ENCODE data around the gene CFAP251.

CFAP251 gene

DNA sequence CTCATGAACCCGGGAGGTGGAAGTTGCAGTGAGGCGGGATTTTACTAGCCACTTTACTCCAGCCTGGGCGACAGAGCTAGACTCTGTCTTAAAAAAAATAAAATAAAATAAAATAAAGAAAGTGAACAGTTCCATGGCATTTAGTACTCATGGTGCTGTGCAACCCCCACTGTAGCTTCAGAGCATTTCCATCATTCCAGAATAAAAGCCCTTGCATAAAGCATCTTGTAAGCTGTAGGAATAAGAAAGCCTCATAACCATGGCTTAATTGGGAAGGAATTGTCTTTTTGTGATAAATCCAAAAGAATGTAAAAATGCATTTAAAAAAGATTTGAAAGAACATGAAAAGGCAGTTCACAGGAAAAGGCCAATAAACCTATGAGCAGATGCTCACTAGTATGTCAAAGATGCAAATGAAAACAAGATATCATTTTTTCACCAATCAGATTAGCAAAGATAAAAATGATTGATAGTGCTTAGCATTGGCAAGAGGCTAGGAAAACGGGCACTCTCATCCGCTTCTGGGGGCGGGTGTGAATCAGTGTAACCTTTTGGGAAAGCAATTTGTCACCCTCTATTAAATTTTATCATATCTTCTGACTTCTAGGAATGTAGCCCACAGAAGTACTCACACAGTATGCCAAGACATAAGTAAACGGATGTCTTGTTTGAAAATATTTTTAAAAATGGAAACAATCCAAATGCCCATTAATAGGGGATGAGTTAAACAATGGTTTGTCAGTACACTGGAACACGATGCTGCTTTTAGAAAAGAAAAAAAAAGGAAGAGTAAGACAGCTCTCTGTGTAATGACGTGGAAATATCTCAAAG is 46.6 kb downstream of the CFAP251 start:
- Mint-ChIP-seq H3K27me3 (no peaks in the 10 kb centered on the region), H3K4me1 (peaks cover 20 to 32% of the 10 kb centered on the region in 2 donors), H3K4me3 (no peak overlapping the region), H3K27ac (peak overlapping the region; percentile 67), H3K36me3 (peaks cover 3 to 5% of the 10 kb centered on the region in 2 donors), H3K9me3 (no peaks in the 10 kb centered on the region)
- ATAC-seq (replicated peaks) (no peak), DNase-seq (no peak)

DNA sequence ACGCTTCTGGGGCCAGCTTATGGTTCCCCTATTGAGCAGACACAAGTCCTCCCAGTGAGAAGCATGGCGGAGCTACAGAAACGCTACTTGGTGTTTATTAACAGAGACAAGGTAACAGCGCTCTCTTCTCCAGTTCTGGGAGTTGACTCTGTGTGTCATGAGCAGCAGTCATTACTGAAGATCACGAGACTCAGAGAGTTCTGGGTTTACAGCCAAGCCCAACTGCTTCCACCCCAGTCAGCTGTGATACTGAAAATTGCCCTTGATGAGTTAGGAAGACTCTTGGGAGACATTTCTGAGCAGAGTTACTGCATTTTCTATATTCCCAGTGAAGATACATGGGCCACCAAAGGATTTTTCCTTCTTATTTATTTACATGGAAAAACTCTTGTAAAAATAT is 48.6 kb downstream of the CFAP251 start:
- no peak for DNase-seq

DNA sequence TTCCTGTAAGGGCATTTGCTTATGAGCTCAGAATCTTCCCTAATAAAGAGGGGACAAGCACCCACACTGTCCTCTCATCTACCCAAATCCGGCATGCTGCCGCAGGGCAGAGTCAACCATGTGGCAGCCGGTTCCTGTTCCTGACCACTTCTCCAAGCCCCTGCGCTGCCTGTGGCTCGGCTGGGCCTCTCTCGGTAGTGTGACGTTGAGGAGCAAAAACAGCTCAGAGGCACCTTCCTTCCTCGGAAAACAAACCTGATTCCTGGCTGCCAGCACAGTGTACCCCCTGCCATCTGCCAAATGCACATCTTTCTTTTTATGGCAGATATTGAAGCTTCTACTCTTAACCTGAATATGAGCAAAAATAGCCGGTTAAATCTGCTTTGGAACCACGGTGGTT is 50.5 kb downstream of the CFAP251 start:
- Mint-ChIP-seq H3K27me3 (no peaks in the 10 kb centered on the region), H3K4me3 (peak overlapping the region; percentile 49 to 63), H3K27ac (peak overlapping the region; percentile 95), H3K36me3 (peaks cover 9 to 22% of the 10 kb centered on the region in 2 donors), H3K4me1 (peaks cover 23 to 33% of the 10 kb centered on the region in 2 donors), H3K9me3 (peaks cover 10% of the 10 kb centered on the region in 2 donors)
- ATAC-seq (replicated peaks) (peak; percentile 92 to 95), DNase-seq (no peak)

More for the DNA sequence above, 48.6 kb downstream of the CFAP251 start:
- no peak for ATAC-seq (replicated peaks)
- Mint-ChIP-seq H3K27ac (no peak overlapping the region), H3K4me3 (no peak overlapping the region), H3K9me3 (peaks cover 0 to under 1% of the 10 kb centered on the region in 2 donors), H3K27me3 (no peaks in the 10 kb centered on the region), H3K36me3 (peaks cover 6 to 10% of the 10 kb centered on the region in 2 donors), H3K4me1 (peaks cover 25 to 40% of the 10 kb centered on the region in 2 donors)

DNA sequence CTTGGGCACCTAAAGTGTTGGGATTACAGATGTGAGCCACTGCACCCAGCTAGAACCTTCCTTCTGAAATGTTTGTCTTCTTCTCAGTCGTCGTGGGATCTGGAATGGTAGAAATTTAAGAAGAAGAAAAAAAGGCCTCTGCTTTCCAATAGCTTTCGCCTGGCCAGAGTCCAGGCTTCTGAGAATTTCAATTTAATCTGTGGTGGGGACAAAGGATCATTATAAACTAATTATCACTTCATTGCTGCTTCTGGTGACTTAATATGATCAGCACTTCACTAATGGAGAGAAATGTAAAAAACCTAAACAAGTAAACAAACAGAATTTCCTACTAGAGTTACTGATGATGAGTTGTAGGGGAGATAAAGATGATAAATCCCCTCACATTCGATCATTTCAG is 51.3 kb downstream of the CFAP251 start:
- DNase-seq, result no peak
- H3K27ac Mint-ChIP-seq, result no peak overlapping the region
- no peak for ATAC-seq (replicated peaks)
- no peak overlapping the region for H3K4me3 Mint-ChIP-seq
- H3K36me3 Mint-ChIP-seq, result peaks cover 9 to 22% of the 10 kb centered on the region in 2 donors
- no peaks in the 10 kb centered on the region for H3K27me3 Mint-ChIP-seq
- peaks cover 25 to 30% of the 10 kb centered on the region in 2 donors for H3K4me1 Mint-ChIP-seq
- peaks cover 10% of the 10 kb centered on the region in 2 donors for H3K9me3 Mint-ChIP-seq

DNA sequence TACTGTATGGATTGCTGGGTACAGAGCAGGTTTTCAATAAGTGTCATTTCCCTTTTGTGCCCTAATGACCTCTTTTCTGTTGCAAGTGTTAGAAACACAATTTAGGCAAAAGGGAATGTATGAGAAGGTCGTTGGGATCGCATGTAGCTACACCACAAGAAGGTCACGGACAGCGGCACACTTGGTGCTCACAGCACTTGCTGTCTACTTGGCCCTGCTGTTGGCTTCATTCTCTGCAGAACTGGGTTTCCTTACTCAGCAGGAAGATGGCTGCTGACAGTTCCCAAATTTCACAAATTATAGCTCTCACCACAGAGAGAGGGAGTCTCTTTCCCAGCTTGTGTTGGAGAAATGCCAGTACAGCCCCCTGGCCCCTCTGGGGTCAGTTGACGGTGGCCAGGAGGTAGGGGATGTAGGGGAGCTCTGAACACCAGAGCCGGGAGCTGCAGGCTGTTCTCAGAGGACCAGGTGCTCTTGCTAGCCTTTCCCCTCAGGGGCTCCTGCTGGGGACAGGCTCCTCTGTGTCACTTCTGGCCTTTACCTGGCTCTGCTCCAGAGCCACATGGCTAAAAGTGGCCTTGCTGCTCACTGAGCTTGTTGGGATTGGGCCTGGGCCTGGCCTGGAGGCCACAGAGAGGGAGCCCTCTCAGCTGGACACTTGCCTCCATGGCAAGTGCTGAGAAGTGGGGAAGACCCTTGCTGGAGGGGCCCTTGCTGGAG is 52.3 kb downstream of the CFAP251 start:
- peaks cover 27 to 33% of the 10 kb centered on the region in 2 donors for H3K4me1 Mint-ChIP-seq
- DNase-seq (no peak), ATAC-seq (replicated peaks) (no peak)

DNA sequence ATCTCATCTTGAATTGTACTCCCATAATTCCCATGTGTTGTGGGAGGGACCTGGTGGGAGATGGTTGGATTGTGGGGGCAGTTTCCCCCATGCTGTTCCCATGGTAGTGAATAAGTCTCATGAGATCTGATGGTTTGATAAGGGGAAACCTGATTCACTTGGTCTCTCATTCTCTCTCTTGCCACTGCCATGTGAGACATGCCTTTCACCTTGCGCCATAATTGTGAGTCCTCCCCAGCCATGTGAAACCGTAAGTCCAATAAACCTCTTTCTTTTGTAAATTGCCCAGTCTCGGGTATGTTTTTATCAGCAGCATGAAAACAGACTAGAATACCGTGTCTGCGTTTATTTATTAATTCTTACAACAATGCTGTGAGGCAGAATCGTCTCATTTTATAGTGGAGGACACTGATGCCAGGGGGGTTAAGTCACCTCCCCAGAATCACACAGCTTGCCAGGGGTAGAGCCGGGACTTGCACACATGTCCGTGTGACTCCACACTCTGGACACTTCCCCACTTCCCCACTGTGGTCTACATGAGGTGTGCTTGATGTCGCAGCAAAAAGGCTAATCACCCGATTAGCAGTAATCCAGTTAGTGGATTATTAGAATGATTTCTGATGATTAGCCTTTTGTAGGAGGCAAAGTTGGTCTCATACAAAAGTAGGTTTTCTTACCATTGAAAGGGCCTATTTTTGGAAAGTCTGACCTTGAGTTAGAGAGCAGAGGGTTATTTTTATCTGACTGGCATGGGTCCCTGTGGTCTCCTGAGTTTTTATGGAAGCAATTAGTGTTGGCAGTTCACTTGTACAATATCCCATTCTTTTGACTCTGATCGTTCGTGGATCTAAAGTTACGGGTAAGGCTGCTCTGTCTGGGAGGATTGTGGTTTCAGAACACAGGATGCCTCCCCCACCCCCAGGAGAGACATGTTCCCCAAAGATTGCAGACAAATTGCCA is 55.9 kb downstream of the CFAP251 start:
- H3K4me1 Mint-ChIP-seq, result peaks cover 22 to 27% of the 10 kb centered on the region in 2 donors
- ATAC-seq (replicated peaks) (no peak), DNase-seq (no peak)
- no peaks in the 10 kb centered on the region for H3K27me3 Mint-ChIP-seq
- peaks cover 10% of the 10 kb centered on the region in 2 donors for H3K9me3 Mint-ChIP-seq
- no peak overlapping the region for H3K4me3 Mint-ChIP-seq
- H3K27ac Mint-ChIP-seq, result peak overlapping the region; percentile 2
- peaks cover 7 to 17% of the 10 kb centered on the region in 2 donors for H3K36me3 Mint-ChIP-seq

More for the DNA sequence above, 52.3 kb downstream of the CFAP251 start:
- no peak overlapping the region for H3K4me3 Mint-ChIP-seq
- H3K27me3 Mint-ChIP-seq, result no peaks in the 10 kb centered on the region
- peaks cover 10% of the 10 kb centered on the region in 2 donors for H3K9me3 Mint-ChIP-seq
- no peak overlapping the region for H3K27ac Mint-ChIP-seq
- H3K36me3 Mint-ChIP-seq, result peaks cover 9 to 22% of the 10 kb centered on the region in 2 donors

DNA sequence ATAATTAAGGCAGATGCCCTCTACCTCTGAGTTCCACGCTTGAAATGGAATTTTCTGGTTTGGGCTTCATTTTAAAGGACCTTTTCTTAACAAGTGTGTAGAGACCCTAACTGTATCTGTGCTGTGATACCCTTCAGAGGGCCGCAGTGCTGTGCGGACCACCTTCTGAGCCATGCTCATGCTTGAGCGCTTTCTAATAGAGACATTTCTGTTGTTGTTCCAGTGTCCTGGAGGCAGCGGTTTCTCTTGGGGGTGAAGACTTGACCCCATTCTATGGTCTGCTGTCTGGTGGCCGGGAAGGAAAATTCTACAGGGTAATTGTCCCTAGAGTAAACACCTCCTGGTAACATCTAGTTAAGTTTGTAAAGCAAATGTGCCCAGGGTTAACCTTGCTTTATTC is 56.6 kb downstream of the CFAP251 start:
- Mint-ChIP-seq H3K27ac (peak overlapping the region; percentile 75), H3K4me3 (no peak overlapping the region), H3K27me3 (no peaks in the 10 kb centered on the region), H3K4me1 (peaks cover 26 to 28% of the 10 kb centered on the region in 2 donors), H3K9me3 (peaks cover 10 to 12% of the 10 kb centered on the region in 2 donors), H3K36me3 (peaks cover 7 to 17% of the 10 kb centered on the region in 2 donors)
- ATAC-seq (replicated peaks) (no peak), DNase-seq (no peak)

DNA sequence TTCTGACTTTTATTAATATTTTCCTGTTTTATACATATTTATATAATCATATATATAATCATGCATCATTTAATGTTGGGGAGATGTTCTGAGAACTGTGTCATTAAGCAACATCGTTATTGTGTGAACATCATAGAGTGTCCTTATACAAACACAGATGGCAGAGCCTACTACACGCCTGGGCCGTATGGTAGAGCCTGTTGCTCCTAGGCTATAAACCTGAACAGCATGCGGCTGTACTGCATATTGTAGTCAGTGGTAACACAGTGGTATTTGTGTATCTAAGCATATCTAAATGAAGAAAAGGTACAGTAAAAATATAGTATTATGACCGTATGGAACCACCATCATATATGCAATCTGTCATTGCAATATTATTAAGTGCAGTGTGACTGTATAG is 58.6 kb downstream of the CFAP251 start:
- H3K27ac Mint-ChIP-seq, result no peak overlapping the region

DNA sequence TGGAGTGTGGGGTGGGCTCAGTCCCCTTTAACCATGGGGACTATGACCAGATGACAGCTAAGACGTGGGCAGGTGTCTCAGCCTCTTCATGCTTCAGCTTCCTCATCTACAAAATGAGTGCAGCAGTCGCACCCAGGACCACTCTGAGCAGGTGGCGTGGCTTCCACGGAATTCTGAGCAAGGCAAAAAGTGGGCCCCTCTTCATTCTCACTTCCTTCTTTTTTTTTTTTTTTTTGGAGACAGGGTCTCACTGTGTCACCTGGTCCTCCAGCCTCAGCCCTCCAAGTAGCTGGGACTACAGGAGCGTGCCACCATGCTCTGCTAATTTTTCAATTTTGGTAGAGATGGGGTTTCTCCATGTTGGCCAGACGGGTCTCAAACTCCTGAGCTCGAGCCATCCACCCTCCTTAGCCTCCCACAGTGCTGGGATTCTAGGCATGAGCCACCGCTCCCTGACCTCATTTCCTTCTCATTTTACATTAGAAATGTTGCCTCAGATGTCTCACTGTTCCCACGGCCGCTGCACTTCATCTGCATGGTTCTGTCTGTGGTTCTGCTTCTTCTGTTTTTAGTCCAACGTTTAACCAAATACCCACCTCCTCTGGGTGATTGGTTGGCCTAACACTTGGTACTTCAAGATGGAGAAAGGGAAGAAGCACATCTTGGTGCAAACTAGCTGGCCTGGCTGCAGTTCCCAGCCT is 61.9 kb downstream of the CFAP251 start:
- peak; percentile 86 to 89 for ATAC-seq (replicated peaks)
- H3K9me3 Mint-ChIP-seq, result peaks cover 0 to 1% of the 10 kb centered on the region in 2 donors
- H3K4me3 Mint-ChIP-seq, result peak overlapping the region; percentile 75 to 76
- peak overlapping the region; percentile 95 for H3K27ac Mint-ChIP-seq
- H3K4me1 Mint-ChIP-seq, result peaks cover 40 to 58% of the 10 kb centered on the region in 2 donors
- no peaks in the 10 kb centered on the region for H3K27me3 Mint-ChIP-seq
- peak; percentile 89 for DNase-seq
- no peaks in the 10 kb centered on the region for H3K36me3 Mint-ChIP-seq

More for the DNA sequence above, 58.6 kb downstream of the CFAP251 start:
- Mint-ChIP-seq H3K9me3 (peaks cover 10 to 12% of the 10 kb centered on the region in 2 donors), H3K4me3 (no peak overlapping the region), H3K27me3 (no peaks in the 10 kb centered on the region), H3K36me3 (peaks cover 3 to 12% of the 10 kb centered on the region in 2 donors), H3K4me1 (peaks cover 30 to 39% of the 10 kb centered on the region in 2 donors)
- no peak for ATAC-seq (replicated peaks)
- no peak for DNase-seq

DNA sequence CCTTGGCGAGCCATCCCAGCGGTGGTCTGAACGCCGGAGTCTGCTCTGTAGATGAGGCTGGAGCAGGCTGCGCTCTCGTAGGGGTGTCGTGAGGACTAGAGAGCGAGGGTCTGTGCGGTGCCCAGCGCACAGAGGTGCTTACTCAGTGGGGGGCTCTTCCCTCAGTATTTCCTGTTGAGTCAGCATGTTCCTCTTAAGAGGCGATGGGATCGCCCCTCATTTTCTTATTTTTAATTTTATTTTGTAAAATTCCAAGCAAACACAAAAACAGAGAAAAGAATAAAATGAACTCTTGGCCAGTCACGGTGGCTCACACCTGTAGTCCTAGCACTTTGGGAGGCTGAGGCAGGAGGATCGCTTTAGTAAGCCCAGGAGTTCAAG is 62.5 kb downstream of the CFAP251 start:
- peaks cover 0 to 1% of the 10 kb centered on the region in 2 donors for H3K9me3 Mint-ChIP-seq
- H3K27ac Mint-ChIP-seq, result peak overlapping the region; percentile 95
- H3K36me3 Mint-ChIP-seq, result no peaks in the 10 kb centered on the region
- ATAC-seq (replicated peaks), result no peak
- H3K4me1 Mint-ChIP-seq, result peaks cover 38 to 58% of the 10 kb centered on the region in 2 donors
- H3K27me3 Mint-ChIP-seq, result no peaks in the 10 kb centered on the region
- DNase-seq, result no peak
- peak overlapping the region; percentile 75 to 76 for H3K4me3 Mint-ChIP-seq

DNA sequence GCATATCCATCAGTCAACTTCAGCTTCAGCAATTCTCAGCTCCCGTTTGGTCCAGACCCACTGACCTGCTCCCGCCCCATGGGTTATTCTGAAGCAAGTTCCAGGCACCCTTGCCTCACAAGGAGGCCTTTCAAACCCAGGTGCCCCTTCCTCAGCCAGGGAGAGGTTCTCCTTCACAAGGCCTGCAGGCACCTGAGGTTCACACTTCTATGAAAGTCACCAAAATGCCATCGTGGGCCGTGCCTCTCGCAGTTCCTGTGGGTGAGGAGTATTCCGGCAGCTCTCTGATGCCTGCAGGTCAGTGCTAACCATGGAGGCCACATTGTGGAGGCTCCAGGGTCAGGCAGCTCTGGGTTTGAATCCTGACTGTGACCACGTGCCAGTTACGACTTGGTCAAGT is 63.1 kb downstream of the CFAP251 start:
- H3K27ac Mint-ChIP-seq, result peak overlapping the region; percentile 95
- H3K9me3 Mint-ChIP-seq, result peaks cover 0 to 1% of the 10 kb centered on the region in 2 donors
- peaks cover 38 to 58% of the 10 kb centered on the region in 2 donors for H3K4me1 Mint-ChIP-seq
- ATAC-seq (replicated peaks), result no peak
- no peaks in the 10 kb centered on the region for H3K27me3 Mint-ChIP-seq
- H3K36me3 Mint-ChIP-seq, result no peaks in the 10 kb centered on the region
- peak overlapping the region in 1 of 2 donors; percentile 65 for H3K4me3 Mint-ChIP-seq
- no peak for DNase-seq

DNA sequence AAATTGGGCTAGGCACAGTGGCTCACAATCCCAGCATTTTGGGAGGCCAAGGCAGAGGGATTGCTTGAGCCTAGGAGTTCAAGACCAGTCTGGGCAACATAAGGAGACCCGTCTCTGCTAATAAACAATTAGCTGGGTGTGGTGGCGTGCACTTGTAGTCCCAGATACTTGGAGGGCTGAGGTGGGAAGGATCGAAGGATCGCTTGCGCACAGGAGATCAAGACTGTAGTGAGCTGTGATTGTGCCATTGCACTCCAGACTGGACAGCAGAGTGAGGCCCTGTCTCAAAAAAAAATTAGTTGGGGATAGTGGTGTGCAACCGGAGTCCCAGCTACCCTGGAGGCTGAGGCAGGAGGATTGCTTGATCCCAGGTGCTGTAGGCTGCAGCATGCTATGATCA is 64.6 kb downstream of the CFAP251 start:
- Mint-ChIP-seq H3K9me3 (peaks cover 0 to 1% of the 10 kb centered on the region in 2 donors), H3K4me1 (peaks cover 38 to 58% of the 10 kb centered on the region in 2 donors), H3K27me3 (no peaks in the 10 kb centered on the region), H3K36me3 (no peaks in the 10 kb centered on the region), H3K27ac (peak overlapping the region; percentile 71), H3K4me3 (peak overlapping the region; percentile 6 to 51)
- ATAC-seq (replicated peaks) (no peak), DNase-seq (no peak)

DNA sequence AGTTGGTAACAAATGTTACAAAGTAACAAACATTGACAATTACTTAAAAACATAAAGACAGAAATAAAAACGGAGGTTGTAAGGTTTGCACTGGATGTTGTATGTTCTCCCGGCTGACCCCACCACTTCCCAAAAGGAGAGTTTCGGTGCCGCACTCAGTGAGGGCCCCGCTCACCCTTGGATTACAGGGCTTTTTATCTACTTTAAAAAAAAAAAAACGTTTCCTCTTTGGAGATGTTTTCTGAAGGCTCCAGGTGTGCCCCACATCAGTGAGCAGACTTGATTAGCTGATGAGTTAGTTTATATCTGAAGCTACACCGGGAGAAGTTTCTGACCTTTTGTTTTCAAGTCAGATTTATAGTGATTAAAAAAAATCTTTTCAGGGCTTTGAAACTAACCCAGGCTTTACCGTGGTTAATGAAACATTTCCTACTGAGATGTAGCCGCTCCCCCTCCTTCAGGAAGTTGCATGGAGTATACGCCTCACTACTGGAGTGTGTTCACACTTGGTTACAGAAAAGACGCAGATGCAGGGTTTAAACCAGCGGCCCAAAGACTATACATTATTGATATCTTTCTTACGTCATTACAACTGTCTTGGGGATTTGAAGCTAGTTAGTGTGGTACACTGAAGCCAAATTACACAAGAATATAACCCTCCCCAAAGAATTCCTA is 65.3 kb downstream of the CFAP251 start:
- peaks cover 0 to 1% of the 10 kb centered on the region in 2 donors for H3K9me3 Mint-ChIP-seq
- H3K4me1 Mint-ChIP-seq, result peaks cover 37 to 62% of the 10 kb centered on the region in 2 donors
- no peak for DNase-seq
- H3K27me3 Mint-ChIP-seq, result no peaks in the 10 kb centered on the region
- peak overlapping the region; percentile 71 for H3K27ac Mint-ChIP-seq
- no peak for ATAC-seq (replicated peaks)
- H3K36me3 Mint-ChIP-seq, result no peaks in the 10 kb centered on the region
- peak overlapping the region in 1 of 2 donors; percentile 51 for H3K4me3 Mint-ChIP-seq
